GM19468 (cell line): ENCODE data around the gene MRE11.
"Not testable (repeated sequence)": the region's sequence is repeated elsewhere in the genome, so short reads cannot be mapped to it uniquely, and the experiment has no call there.

Experiments
- ATAC-seq: cut with Tn5 transposase; IDR thresholded peaks from one replicate; pipeline ENCODE4 v1.9.1; 2021; ENCODE audit warnings: mild to moderate bottlenecking, moderate library complexity, moderate number of reproducible peaks; ENCODE audit not compliant: unreplicated experiment; ENCODE audit errors: extremely low read depth

Gene MRE11

DNA sequence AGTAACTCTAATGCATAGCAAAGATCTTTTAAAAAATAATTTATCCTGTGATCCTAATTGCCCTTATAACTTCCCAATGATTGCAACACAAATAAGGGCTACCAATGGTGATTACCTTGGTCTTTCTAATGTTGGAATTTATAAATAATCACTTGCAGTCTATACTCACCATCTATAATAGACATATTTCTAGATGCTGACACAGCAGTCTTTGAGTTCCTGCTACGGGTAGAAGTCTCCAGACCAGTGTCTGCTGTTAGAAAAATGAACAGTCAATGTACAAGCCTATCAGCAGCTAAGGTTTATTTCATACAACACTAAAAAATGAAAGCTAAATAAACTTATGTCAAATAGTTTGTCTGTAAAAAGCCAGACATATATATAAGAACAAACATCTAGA lies 48.0 kb downstream of the MRE11 start:
- ATAC-seq: no peak

DNA sequence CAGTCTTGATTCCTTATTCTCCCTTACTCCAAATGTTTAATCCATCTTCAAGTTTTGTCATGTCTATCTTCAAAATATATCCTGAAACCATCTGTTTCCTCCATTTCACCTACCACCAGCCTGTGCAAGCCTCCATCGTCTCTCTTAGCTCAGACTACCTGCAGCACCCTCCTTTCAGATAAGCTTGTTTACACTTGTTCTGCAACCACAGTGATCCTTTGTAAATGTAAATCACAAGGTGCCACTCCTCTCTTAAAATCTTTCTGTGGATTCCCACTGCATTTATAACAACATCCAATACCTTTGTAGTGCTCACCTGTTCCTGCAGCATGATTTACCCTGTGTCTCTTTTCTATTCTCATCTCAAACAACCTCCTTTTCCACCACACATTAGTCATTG lies 60.6 kb downstream of the MRE11 start:
- no peak for ATAC-seq

DNA sequence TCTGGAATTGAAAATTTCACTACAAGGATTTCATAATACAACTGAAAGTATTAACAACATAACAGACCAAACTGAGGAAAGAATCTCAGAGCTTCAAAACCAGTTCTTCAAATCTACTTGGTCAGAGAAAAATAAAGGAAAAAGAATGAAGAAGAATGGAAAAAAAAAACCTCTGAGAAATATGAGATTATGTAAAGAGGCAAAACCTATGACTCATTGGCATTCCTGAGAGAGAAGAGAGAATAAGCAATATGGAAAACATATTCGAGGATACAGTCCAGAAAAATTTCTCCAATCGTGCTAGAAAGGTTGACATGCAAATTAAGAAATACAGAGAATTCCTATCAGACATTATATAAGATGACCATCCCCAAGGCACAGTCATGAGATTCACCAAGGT lies 69.0 kb downstream of the MRE11 start:
- no peak for ATAC-seq

DNA sequence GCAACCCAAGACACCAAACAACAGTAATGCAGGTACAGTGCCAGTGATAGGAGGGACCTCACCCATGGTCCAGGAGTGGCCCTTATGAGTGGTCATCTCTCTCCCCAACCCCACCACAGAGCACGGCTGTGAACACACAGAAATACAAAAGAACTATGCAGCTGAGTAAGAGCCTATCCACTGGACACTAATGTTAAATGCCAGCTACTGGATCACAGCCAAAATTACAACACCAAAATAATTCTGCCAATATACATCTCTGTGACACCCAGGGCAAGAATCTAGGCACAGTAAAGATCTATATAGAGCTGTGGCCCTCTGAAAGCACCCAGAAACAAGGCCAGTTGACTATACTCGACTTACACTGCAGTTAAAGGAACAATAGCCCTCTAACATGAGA lies 69.6 kb downstream of the MRE11 start:
- no peak for ATAC-seq

DNA sequence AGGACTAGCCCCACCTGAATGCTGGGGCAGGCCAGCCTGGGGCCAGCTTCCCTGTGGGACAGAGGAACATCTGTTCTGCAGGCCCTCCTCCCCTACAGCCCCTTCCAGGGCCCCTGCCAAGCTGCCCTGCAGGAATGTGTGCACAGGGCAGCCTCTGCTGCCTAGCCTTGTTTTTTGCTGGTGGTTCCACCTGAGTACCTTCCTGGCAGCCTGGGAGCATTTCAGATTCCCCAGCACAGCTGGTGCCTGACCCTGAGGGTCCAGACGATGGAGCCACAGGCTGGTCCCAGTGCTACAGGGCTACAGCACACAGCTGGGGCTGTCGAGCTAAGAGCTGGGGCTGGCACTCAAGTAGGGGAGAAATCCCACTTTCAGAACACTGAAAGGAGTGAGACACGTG lies 70.1 kb downstream of the MRE11 start:
- no peak for ATAC-seq

DNA sequence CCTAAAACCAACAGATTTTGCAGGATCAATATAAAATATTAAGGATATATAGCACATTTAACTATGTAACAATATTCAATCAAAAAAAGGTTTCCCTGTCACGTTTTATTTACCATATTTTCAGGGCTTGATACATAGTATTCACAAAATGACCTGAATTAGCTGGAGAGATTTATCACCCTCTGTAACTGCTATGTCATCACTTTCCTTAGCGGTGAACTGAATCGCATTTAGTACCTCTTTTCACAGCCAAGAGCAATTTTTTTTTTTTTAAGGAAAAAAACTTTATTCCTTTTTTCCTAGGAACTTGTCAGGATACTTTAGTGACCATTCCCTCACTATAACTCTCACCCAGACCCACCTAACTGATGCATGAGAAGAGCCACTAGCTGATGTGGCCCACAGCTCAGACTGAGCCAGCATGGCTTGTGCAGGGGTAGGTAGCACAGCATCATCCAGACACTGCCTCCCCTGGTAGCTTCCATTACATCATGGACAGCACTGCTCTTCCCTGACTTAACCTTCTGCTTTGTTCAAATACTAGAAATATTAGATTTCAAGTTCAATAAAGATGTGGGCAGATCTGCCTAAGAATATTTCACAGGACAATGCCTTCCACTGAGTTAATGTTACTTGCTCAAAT lies 75.4 kb downstream of the MRE11 start:
- ATAC-seq: no peak

DNA sequence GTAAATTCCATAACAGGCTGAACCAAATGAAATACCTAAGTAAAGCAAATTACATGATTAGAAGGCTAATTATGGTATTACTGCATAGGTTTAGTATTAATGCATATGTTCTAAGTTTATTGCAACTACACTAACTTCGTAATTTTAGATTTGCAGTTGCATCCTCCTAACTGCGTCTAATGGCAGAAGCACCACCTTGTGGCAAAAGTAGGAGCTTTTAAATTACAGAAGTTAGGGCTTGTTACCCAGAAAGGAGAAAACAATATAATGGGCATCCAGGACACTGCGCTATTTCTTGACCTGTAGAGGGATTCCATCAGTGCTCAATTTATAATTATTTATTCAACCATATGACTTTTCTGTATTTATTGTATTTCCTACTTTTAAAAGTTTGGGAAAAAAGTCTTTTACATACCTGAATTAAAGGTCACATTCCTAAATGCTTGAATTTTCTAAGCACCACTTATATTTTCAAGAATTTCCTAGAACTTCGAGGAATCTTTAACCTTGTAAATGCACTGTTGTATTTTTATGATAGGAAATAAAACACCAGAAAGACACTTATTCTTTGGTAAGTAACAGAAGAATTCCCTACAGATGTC lies 76.2 kb downstream of the MRE11 start:
- no peak for ATAC-seq

DNA sequence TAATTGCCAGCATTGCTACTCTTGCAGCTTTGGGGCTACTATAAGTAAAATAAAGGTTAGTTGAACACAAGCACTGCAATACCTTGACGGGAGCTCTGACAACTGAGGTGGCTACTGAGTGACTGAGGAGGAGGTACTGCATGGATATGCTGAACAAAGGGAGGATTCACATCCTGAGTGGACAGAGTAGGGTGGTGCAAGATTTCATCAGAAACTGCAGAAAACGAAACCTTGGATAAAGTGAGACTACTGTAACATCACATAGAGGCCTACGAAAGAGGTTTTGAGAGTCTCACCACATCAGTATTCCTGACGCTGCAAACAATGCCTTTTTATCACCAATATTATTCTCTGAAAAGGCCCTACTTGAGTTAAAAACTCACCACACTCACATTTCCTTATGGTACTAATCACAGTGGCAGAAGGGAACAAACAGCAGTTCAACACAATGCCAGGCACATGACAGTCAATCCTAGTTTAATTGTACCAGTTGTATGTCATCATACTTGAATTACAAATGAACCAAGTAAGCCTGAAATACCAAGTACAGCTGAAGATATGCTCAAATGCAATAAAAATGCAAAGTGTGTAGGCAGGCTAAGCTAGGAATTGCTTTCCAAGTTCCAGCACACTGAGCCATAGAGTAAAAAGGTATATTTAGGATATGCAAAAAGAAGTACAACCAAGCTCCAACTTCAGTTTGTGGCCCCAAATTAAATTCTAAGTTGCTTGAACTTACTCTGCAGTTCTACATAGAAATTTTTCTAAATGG lies 88.4 kb downstream of the MRE11 start:
- ATAC-seq: no peak

DNA sequence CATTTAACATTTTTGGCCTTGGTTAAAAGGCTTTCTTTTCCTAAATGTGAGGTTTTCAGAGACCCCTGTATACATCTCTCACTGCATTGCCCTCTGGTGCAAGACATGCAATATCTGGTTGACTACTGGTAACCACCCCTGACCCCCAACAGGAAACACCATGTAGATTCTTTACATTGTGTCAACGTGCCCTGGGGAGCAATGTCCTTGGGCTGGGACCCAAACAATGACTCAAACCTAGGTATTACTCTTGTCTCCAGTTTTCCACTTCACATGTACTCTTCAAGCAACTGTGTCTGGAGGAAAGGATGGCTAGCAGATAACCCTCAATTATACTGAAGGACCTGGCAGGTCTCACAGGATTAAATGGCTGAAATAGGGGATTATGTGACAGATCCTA lies 91.3 kb downstream of the MRE11 start:
- no peak for ATAC-seq

DNA sequence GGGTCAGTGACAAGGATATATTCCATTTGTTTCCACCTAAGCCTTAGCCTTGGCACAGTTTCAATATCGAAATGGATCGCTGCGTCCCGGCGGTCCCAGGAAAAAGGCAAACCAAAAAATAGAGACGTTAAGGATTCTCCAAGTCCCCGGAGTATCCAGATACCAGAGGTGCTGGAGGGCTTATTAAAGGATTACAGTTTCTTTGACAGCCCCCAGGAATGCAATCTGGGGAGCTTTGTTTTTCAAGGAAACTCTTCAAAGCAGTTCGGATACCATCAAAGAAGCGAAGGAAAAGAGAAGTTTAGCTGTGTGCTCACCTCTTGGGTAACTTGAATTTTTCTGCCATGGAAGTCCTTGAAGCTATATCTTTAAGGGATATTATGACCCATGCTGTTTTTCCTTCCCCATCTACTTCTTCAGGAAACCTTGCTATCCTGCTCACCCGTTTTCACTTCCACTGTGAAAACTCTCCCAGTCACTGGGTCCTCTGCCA lies 91.8 kb downstream of the MRE11 start:
- no peak for ATAC-seq

DNA sequence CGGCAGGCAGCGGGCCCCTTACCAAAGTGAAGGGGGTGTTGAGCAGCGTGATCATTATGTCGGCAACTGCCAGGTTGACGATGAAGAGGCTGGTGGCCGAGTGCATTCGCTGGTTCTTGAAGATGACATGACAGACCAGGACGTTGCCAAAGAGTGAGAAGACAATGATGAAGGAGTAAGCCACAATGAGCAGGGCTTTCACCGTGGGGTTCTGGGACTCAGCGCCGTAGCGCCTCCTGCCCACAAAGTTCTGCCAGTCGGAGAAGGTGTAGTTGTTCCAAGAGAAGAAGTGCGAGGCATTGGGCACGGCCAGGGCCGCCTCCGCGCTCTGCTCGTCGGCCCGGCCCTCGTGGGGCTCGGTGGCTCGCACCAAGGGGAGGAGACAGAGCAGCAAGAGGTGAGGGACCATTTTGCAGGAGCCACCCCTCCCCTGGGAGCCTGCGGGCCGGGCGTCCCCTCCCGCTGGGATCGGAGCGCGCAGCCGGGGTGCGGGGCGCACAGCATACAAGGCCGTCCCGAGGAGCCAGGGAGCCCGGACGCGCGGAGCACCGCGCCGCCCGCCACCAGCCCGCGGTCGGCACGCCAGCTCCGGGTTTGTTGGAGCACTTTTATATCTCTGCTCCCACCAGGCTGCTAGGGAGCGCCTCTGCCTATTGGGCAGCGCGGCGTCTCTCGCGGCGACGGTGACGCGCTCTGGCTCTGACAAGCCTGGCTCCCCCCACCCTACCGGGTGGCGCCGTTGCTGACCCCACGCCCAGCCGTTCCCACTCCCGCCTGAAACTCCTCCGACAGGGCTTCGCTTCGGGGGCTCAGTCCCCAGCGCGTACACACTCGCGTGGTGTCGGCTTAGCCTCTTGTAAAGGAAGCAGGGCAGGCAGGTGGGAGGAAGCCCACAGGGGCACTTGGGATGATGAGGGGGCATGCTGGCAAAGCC lies 92.5 kb downstream of the MRE11 start, which contains the start of gene GPR83:
TSS of gene GPR83 (minus strand) at position 581 of the 934 bp plus-strand sequence. CDS start at position 409, 172 bp downstream.
- ATAC-seq: no peak

DNA sequence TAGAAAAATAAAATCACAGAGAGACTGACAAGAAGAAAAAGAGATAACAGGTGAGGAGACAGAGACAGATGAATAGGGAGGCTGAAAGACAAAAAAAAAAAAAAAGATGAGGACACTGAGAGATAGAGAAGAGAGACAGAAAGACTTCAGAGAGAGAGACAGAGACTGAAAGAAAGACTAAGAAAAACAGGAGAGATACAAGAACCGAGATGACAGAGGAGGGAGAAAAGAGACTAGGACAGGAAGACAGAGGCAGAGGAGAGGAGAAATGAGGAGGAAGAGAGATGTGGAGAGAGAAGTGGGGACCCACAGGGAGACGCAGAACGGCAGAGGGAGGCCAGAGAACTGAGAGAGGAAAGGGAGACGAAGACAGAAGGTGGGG lies 93.2 kb downstream of the MRE11 start:
- no peak for ATAC-seq

DNA sequence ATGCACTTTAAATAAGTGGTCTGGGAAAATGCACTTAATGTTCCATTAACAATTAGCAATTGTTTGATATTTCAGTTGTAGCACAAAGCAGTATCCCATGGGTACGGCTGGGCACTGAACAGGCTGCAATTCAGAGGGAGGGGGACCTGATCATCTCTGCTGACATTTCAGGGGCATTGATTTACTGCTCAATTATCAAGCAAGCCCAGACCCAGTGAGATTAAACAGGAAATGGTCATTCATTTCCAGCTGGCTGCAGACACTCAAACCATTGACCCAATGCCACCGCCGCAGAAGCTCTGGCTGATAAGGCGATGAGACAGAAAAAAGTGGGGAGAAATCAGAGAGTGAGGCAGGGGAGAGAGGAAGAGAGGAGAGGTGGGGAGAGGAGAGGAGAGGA lies 93.6 kb downstream of the MRE11 start:
- no peak for ATAC-seq

DNA sequence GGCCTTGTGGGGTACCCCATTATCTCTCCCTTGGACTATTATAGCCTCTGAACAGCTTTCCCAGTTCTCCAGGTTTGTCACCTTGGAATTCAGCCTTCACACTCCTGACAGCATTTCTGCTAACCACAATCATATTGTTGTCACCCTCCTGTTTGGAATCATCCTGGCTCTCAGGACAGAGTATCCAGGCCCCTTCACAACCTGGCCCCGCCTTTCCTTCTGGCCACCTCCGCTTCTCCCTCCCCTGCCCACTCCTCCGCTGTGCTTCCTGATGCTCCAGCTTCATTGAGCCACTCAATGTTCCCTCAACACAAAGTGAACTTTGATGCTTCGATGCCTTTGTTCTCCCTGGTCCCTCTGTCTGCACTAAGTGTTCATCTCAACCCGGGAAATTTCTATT lies 95.5 kb downstream of the MRE11 start:
- no peak for ATAC-seq

DNA sequence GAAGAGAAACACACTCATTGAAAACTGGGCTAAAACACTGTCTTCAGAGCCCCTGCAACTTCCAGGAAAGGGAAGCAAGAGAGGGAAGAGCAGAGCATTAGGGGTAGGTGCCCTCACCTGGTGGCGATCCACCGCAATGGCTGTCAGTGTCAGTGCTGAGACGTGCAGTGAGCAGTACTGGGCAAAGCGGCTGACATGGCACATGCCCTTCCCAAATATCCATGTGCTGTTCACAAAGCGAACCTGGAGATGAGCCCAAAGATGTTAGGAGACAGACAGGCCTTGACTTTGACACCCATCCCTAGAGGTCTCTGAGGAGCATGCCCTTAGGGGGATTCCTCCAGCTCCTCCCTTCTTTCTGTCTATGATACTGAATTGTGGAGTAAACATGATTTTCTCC lies 97.4 kb downstream of the MRE11 start:
- ATAC-seq: no peak

DNA sequence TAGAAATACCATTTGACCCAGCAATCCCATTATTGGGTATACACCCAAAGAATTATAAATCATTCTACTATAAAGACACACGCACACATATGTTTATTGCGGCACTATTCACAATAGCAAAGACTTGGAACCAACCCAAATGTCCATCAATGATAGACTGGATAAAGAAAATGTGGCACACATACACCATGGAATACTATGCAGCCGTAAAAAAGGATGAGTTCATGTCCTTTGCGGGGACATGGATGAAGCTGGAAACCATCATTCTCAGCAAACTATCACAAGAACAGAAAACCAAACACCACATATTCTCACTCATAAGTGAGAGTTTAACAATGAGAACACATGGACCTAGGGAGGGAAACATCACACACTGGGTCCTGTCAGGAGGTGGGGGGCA lies 101.7 kb downstream of the MRE11 start:
- not testable (repeated sequence) for ATAC-seq

DNA sequence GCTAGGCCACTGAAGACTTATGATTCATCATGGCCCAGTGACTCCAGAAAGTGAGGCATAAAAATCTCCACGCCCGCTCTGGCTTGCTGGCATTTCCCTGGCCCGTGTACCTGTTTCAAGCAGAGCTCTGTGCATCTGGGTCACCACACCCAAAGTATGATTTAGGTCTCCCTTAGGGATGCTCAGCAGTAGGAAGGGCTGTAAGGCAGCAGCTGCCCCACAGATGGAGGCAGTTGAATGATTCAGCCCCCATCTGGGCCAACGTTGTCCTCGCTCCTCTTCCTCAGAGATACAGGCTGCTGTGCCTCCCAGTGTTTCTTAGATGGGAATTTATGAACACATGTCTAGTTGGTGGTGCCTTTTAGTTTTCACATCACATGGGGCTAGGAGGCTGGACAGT lies 114.0 kb downstream of the MRE11 start:
- ATAC-seq: no peak

DNA sequence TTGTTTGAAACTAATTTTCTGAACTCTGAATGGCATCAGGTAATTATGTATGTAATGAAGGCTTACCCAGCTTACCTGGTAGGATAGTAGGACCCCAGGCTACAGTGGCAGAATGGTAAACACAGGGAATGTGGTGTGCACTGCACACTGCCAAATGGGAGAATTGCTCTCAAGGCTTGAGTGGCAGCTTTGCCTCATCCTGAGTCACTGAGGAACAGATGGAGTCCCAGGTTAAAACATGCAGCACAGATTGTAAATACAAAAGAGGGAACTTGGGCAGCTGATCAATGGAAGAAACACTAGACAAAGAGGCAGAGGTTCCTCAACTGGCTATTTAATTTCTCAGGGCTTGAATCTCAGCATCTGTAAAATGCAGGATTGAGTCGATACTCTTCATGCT lies 116.8 kb downstream of the MRE11 start:
- ATAC-seq: no peak

DNA sequence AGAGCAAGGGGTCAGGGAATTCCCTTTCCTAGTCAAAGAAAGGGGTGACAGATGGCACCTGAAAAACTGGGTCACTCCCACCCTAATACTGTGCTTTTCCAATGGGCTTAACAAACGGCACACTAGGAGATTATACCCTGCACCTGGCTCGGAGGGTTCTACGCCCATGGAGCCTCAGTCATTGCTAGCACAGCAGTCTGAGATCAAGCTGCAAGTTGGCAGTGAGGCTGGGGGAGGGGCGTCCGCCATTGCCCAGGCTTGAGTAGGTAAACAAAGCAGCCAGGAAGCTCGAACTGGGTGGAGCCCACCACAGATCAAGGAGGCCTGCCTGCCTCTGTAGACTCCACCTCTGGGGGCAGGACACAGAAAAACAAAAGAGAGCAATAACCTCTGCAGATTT lies 123.1 kb downstream of the MRE11 start:
- ATAC-seq: not testable (repeated sequence)
